HepG2 (cell line): Measurements from ENCODE around the gene FKBP5. TPM values are rescaled to one million over a fixed set of nuclear protein-coding genes. Genes with fewer than 3 reads are reported as not detected.

Experiments
- ATAC-seq: fragments of 200-7000 bp; cut with Tn5 transposase; 3 replicates; pipeline ENCODE4 v1.9.1; 2020; ENCODE audit warnings: mild to moderate bottlenecking, moderate library complexity
- BruUV-seq: library from RNA; stranded (reverse); fragments of 400-500 nt; replicated peaks from 2 replicates; lab custom pipeline; 2021; lab: Mats Ljungman, UMichigan
- CTCF ChIA-PET: fragments of 300-600 bp; formaldehyde crosslinking; extraction: SDS; loops from one replicate; lab custom pipeline; 2021; ENCODE audit warnings: low total read pairs, inconsistent platforms, low intra/inter-chr PET ratio; lab: Yijun Ruan, JAX
- POLR2A ChIA-PET: fragments of 350-600 bp; sonication (Branson Sonifier 250); formaldehyde crosslinking; loops from one replicate; lab custom pipeline; 2020; ENCODE audit warnings: antibody characterized with exemption, inconsistent platforms; lab: Yijun Ruan, JAX
- DNase-seq: peaks from one replicate; pipeline ENCODE4 v3.0.0-alpha.2; 2015; ENCODE audit warnings: low spot score
- FAIRE-seq: peaks from 3 replicates; lab custom pipeline; 2011; peaks lifted over from hg19 to GRCh38; lab: Jason Lieb, UNC
- H2AFZ ChIP-seq: one replicate; pipeline ENCODE4 v1.6.1; 2011; ENCODE audit warnings: low read length, inconsistent platforms
- H3K27ac ChIP-seq: fragments of 300-600 bp; 3 replicates; pipeline ENCODE4 v1.8.0; 2011; ENCODE audit warnings: mixed run types, mild to moderate bottlenecking, mixed read lengths, low read length, inconsistent platforms; ENCODE audit not compliant: insufficient read depth; ENCODE audit errors: extremely low read length
- H3K27me3 ChIP-seq, 2 experiments: fragments of 200-600 bp in 1 of 2; 2 replicates in 1 of 2; 3 replicates in 1 of 2; pipeline versions ENCODE4 v1.6.0 to v1.8.0; 2011; ENCODE audit warnings: low read length in 2 of 2, mild to moderate bottlenecking in 2 of 2, moderate library complexity in 2 of 2, inconsistent platforms in 1 of 2; ENCODE audit not compliant: insufficient read depth in 2 of 2, control insufficient read depth in 1 of 2
- H3K36me3 ChIP-seq, 2 experiments: fragments of 200-600 bp in 1 of 2; replicated peaks in 1 of 2; 2 replicates in 1 of 2; 3 replicates in 1 of 2; pipeline versions ENCODE4 v1.5.1 to v1.8.0; 2011; ENCODE audit warnings: low read length in 2 of 2, inconsistent platforms in 1 of 2; ENCODE audit not compliant: insufficient read depth in 2 of 2, control insufficient read depth in 1 of 2
- H3K4me1 ChIP-seq: 2 replicates; pipeline ENCODE4 v1.5.1; 2012; ENCODE audit warnings: low read length, inconsistent platforms; ENCODE audit not compliant: insufficient read depth
- H3K4me2 ChIP-seq: 2 replicates; pipeline ENCODE4 v1.6.0; 2011; ENCODE audit warnings: low read depth, low read length, inconsistent platforms
- H3K4me3 ChIP-seq, 3 experiments: fragments of 200-600 bp in 1 of 3; sonication (generic), shearing (Covaris generic) in 1 of 3; replicated peaks in 1 of 3; 2 replicates each; pipeline ENCODE4 v1.5.1; 2011 to 2016; ENCODE audit warnings: low read length in 3 of 3, inconsistent platforms in 2 of 3, low read depth in 2 of 3, mild to moderate bottlenecking in 2 of 3, control low read depth in 1 of 3, mixed read lengths in 1 of 3; ENCODE audit not compliant: insufficient read depth in 1 of 3
- H3K79me2 ChIP-seq: one replicate; pipeline ENCODE4 v1.6.1; 2011; ENCODE audit warnings: low read length, inconsistent platforms; ENCODE audit not compliant: insufficient read depth
- H3K9ac ChIP-seq: 2 replicates; pipeline ENCODE4 v1.6.0; 2011; ENCODE audit warnings: mild to moderate bottlenecking, low read depth, low read length, inconsistent platforms; ENCODE audit not compliant: insufficient read depth
- H3K9me3 ChIP-seq: 2 replicates; pipeline ENCODE4 v1.5.1; 2012; ENCODE audit warnings: mild to moderate bottlenecking, low read length
- H4K20me1 ChIP-seq: 2 replicates; pipeline ENCODE4 v1.6.0; 2011; ENCODE audit warnings: inconsistent platforms, mild to moderate bottlenecking, low read length, moderate library complexity; ENCODE audit not compliant: insufficient read depth
- CBX5 ChIP-seq: sonication (generic); formaldehyde crosslinking; IDR thresholded peaks from 2 replicates; pipeline ENCODE4 v1.4.0; 2020; ENCODE audit warnings: missing genetic modification reagents, borderline replicate concordance
- FOSL2 ChIP-seq: sonication (generic); formaldehyde crosslinking; IDR thresholded peaks from 2 replicates; pipeline ENCODE4 v1.4.0; 2020; ENCODE audit warnings: missing genetic modification reagents
- KLF11 ChIP-seq: IDR thresholded peaks from 2 replicates; pipeline ENCODE4 v1.6.1; 2016; ENCODE audit warnings: missing compliant biosample characterization
- KLF13 ChIP-seq: sonication (generic); formaldehyde crosslinking; IDR thresholded peaks from 2 replicates; pipeline ENCODE4 v1.4.0; 2020; ENCODE audit warnings: mild to moderate bottlenecking, missing genetic modification reagents
- RNF2 ChIP-seq: fragments of 450-650 bp; conservative IDR thresholded peaks from 2 replicates; pipeline ENCODE4 v1.6.1; 2016; ENCODE audit warnings: low read depth
- SIN3B ChIP-seq: fragments of 150-350 bp; IDR thresholded peaks from 2 replicates; pipeline ENCODE4 v1.6.1; 2014; ENCODE audit warnings: low read length
- SMC3 ChIP-seq: IDR thresholded peaks from 2 replicates; pipeline ENCODE4 v1.6.1; 2011; ENCODE audit warnings: low read length, improper control_type of control experiment
- STAG1 ChIP-seq: sonication (generic); formaldehyde crosslinking; IDR thresholded peaks from 2 replicates; pipeline ENCODE4 v1.4.0; 2020; ENCODE audit warnings: missing genetic modification reagents
- TEAD3 ChIP-seq: optimal IDR thresholded peaks from 2 replicates; pipeline ENCODE3; 2016; ENCODE audit warnings: borderline replicate concordance
- ZMYM2 ChIP-seq: sonication (generic); formaldehyde crosslinking; IDR thresholded peaks from 2 replicates; pipeline ENCODE4 v1.8.0; 2022; ENCODE audit warnings: mild to moderate bottlenecking, missing genetic modification reagents
- WGBS: methylation state at CpG from one replicate; pipeline ENCODE4 v1.1.6; 2017; ENCODE audit warnings: low lambda C conversion rate; 5-methylcytosine and 5-hydroxymethylcytosine counted together
- in situ Hi-C: cut with HindIII; loops from 2 replicates; pipeline ENCODE4 v1.10.0; 2017; ENCODE audit warnings: low pct_unique_long_range_greater_than_20kb; ENCODE audit not compliant: extremely low pct_ligation_motif_present
- intact Hi-C: fragments of 100-400 bp; cut with micrococcal nuclease; formaldehyde crosslinking; loops from one replicate; pipeline ENCODE4 v1.10.0; 2022; ENCODE audit not compliant: unreplicated experiment
- polyA plus RNA-seq, 8 experiments: library from polyadenylated mRNA; depleted of rRNA in 3 of 8; stranded (reverse) in 7 of 8; unstranded in 1 of 8; fragments of >200 nt; fragmentation: Illumina TruSeq in 4 of 8; extraction: Trizol in 4 of 8; gene quantifications; 2 replicates each; pipeline versions ENCODE4 v1.2.1 to v1.2.3, GENCODE V29; 2011 to 2016; ENCODE audit warnings: low read depth in 4 of 8, missing spikeins in 1 of 8, mixed read lengths in 1 of 8; ENCODE audit not compliant: insufficient read depth in 1 of 8
- total RNA-seq, 5 experiments: library from RNA; depleted of rRNA; stranded (reverse); fragments of >200 nt; fragmentation: Illumina TruSeq; extraction: Trizol; gene quantifications; 2 replicates each; pipeline ENCODE4 v1.2.3, GENCODE V29; 2016; ENCODE audit warnings: low read depth in 1 of 5
- TF ChIP-seq, protein P1 (sequence below): sonication (generic); formaldehyde crosslinking; IDR thresholded peaks from one replicate; pipeline ENCODE4 v1.5.1; 2020; ENCODE audit warnings: mild to moderate bottlenecking, missing genetic modification reagents; ENCODE audit errors: not compliant biosample characterization
- TF ChIP-seq, protein P2 (sequence below): sonication (generic); formaldehyde crosslinking; IDR thresholded peaks from 2 replicates; pipeline ENCODE4 v1.8.1; 2023; ENCODE audit warnings: mild to moderate bottlenecking, missing genetic modification reagents, borderline replicate concordance
- TF ChIP-seq, protein P3 (sequence below): sonication (generic); formaldehyde crosslinking; IDR thresholded peaks from 2 replicates; pipeline ENCODE4 v1.5.0; 2020; ENCODE audit warnings: mild to moderate bottlenecking, missing genetic modification reagents, moderate library complexity

FKBP5 gene
- total and polyA plus RNA-seq, 2 of the 13 experiments (the other 11 are each of a cell fraction or from before 2014, with no cell fraction given): 8.0 to 17.4 TPM

DNA sequence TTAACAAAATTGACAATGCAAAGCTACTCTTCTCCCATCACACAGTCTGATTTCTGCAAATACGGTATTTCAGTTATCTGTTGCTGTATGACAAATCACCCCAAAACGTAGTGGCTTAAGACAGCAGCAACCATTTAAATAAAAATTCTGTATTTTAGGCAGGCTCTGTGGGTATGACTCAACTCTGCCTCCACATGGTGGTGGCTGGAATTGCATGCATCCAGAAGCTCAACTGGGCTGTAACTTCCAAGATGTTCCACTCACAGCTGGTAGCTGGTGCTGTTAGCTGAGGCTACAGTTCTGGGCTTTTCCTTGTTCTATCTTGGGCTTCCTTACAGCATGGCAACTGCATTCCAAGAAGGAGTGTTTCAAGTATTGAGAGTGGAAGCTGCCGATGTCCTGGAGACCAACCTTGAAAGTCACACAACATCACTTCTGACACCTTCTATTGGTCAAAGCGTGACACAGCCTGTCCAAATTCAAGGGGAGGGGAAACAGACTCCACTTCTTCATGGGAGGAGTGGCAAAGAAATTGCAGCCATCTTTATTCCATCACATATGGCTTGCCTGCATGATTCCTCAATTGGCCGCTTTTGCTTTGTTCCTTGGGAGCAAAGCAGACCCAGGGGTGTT, 136.3 kb downstream of the FKBP5 start:
- 30% methylated on average over 5 of the region's 5 CpGs for WGBS
- H3K36me3 ChIP-seq: no peaks in the 10 kb centered on the region
- no peak overlapping the region for H3K4me2 ChIP-seq
- DNase-seq: peak; percentile 40
- POLR2A ChIA-PET: no interaction called here
- in situ Hi-C loops: no loop called here
- no peak for TF ChIP-seq KLF11
- 0 out of 2 replicates have a peak, but pooled peaks have one; percentile 15 for TF ChIP-seq FOSL2
- TF ChIP-seq ZMYM2 (CRISPR knock-in tag): 0 out of 2 replicates have a peak, but pooled peaks have one; percentile 24
- TF ChIP-seq SIN3B: no peak
- 0 out of 2 replicates have a peak, but pooled peaks have one; percentile 45 for TF ChIP-seq CBX5
- TF ChIP-seq STAG1 (CRISPR knock-in tag): peak; percentile 71
- TF ChIP-seq KLF13: 0 out of 2 replicates have a peak, but pooled peaks have one; percentile 12
- TF ChIP-seq, protein P1, sequence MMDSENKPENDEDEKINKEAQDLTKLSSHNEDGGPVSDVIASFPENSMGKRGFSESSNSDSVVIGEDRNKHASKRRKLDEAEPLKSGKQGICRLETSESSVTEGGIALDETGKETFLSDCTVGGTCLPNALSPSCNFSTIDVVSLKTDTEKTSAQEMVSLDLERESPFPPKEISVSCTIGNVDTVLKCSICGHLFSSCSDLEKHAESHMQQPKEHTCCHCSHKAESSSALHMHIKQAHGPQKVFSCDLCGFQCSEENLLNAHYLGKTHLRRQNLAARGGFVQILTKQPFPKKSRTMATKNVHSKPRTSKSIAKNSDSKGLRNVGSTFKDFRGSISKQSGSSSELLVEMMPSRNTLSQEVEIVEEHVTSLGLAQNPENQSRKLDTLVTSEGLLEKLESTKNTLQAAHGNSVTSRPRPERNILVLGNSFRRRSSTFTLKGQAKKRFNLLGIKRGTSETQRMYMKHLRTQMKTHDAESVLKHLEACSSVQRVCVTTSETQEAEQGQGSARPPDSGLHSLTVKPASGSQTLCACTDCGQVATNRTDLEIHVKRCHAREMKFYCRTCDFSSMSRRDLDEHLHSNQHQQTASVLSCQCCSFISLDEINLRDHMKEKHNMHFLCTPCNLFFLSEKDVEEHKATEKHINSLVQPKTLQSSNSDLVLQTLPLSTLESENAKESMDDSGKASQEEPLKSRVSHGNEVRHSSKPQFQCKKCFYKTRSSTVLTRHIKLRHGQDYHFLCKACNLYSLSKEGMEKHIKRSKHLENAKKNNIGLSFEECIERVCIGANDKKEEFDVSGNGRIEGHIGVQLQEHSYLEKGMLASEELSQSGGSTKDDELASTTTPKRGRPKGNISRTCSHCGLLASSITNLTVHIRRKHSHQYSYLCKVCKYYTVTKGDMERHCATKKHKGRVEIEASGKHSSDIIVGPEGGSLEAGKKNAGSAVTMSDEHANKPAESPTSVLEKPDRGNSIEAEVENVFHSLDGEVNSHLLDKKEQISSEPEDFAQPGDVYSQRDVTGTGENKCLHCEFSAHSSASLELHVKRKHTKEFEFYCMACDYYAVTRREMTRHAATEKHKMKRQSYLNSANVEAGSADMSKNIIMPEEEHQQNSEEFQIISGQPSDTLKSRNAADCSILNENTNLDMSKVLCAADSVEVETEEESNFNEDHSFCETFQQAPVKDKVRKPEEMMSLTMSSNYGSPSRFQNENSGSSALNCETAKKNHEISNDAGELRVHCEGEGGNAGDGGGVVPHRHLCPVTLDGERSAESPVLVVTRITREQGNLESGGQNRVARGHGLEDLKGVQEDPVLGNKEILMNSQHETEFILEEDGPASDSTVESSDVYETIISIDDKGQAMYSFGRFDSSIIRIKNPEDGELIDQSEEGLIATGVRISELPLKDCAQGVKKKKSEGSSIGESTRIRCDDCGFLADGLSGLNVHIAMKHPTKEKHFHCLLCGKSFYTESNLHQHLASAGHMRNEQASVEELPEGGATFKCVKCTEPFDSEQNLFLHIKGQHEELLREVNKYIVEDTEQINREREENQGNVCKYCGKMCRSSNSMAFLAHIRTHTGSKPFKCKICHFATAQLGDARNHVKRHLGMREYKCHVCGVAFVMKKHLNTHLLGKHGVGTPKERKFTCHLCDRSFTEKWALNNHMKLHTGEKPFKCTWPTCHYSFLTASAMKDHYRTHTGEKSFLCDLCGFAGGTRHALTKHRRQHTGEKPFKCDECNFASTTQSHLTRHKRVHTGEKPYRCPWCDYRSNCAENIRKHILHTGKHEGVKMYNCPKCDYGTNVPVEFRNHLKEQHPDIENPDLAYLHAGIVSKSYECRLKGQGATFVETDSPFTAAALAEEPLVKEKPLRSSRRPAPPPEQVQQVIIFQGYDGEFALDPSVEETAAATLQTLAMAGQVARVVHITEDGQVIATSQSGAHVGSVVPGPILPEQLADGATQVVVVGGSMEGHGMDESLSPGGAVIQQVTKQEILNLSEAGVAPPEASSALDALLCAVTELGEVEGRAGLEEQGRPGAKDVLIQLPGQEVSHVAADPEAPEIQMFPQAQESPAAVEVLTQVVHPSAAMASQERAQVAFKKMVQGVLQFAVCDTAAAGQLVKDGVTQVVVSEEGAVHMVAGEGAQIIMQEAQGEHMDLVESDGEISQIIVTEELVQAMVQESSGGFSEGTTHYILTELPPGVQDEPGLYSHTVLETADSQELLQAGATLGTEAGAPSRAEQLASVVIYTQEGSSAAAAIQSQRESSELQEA: no peak
- TF ChIP-seq, protein P2, sequence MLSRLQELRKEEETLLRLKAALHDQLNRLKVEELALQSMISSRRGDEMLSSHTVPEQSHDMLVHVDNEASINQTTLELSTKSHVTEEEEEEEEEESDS: no peak
- TF ChIP-seq, protein P3, sequence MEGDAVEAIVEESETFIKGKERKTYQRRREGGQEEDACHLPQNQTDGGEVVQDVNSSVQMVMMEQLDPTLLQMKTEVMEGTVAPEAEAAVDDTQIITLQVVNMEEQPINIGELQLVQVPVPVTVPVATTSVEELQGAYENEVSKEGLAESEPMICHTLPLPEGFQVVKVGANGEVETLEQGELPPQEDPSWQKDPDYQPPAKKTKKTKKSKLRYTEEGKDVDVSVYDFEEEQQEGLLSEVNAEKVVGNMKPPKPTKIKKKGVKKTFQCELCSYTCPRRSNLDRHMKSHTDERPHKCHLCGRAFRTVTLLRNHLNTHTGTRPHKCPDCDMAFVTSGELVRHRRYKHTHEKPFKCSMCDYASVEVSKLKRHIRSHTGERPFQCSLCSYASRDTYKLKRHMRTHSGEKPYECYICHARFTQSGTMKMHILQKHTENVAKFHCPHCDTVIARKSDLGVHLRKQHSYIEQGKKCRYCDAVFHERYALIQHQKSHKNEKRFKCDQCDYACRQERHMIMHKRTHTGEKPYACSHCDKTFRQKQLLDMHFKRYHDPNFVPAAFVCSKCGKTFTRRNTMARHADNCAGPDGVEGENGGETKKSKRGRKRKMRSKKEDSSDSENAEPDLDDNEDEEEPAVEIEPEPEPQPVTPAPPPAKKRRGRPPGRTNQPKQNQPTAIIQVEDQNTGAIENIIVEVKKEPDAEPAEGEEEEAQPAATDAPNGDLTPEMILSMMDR (CRISPR knock-in tag): peak; percentile 82
- TF ChIP-seq SMC3: peak; percentile 58; the same call in 1 of the 2 replicates
- peak; percentile 40 for TF ChIP-seq TEAD3 (CRISPR knock-in tag)
- no peak for TF ChIP-seq RNF2
- BruUV-seq: no TSS peak
- no peaks in the 10 kb centered on the region for H3K79me2 ChIP-seq
- H2AFZ ChIP-seq: no peak overlapping the region
- peaks cover 7% of the 10 kb centered on the region; the same call in 1 of the 2 replicates for H3K4me1 ChIP-seq
- ATAC-seq: peak; percentile 57
- CTCF ChIA-PET: interaction anchor here (1.2 to 1.8 kb wide), 2 partner anchors 29 to 258 kb away, joined by 3 to 16 read pairs; no protein-coding TSS in a partner anchor
- FAIRE-seq: peak; percentile 92
- intact Hi-C loops: loop anchor here (1.0 kb wide), 1 partner anchor 29 kb away; no protein-coding TSS in a partner anchor
- H3K4me3 ChIP-seq: no peak overlapping the region
- H4K20me1 ChIP-seq: no peaks in the 10 kb centered on the region
- no peak overlapping the region for H3K27ac ChIP-seq
- peaks cover 11% of the 10 kb centered on the region; the same call in 1 of the 2 replicates for H3K9me3 ChIP-seq
- peaks cover 2 to 12% of the 10 kb centered on the region in 2 experiments; a peak in 3 of 5 replicates for H3K27me3 ChIP-seq
- no peak overlapping the region for H3K9ac ChIP-seq
